Ovary (tissue), 3 donors: ENCODE measurements around the gene PTPRN2.

Experiments
- EP300 ChIP-seq: sonication (generic); formaldehyde crosslinking; IDR thresholded peaks from one replicate; pipeline ENCODE4 v1.6.1; 2017; ENCODE audit warnings: antibody characterized with exemption
- POLR2A ChIP-seq: fragments of 450-650 bp; IDR thresholded peaks from one replicate; pipeline ENCODE4 v1.6.1; 2017; ENCODE audit warnings: antibody characterized with exemption, mild to moderate bottlenecking, moderate library complexity
- TF ChIP-seq, protein P1 (sequence below), 3 donors: fragments of 450-650 bp in 2 of 3; fragments of 200-600 bp in 1 of 3; IDR thresholded peaks; one replicate each; pipeline versions ENCODE4 v1.5.1 to v1.8.0; 2016 to 2022; ENCODE audit warnings: antibody characterized with exemption in 3 of 3, mild to moderate bottlenecking in 1 of 3
- donor health status: DM: no; HTN: no; CAD: no.

DNA sequence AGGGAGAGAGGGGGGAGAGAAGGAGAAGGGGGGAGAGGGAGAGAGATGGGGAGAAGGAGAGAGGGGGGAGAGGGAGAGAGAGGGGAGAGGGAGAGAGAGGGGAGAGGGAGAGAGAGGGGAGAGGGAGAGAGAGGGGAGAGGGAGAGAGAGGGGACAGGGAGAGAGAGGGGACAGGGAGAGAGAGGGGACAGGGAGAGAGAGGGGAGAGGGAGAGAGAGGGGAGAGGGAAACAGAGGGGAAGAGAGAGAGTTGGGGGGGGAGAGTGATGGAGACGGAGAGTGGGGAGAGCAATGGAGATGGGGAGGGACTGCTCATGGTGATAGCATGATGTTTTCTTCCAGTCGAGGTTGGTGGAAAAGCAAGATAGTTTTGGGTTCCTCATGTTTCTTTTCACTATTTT lies 1078.4 kb downstream of the PTPRN2 start:
- TF ChIP-seq, protein P1, sequence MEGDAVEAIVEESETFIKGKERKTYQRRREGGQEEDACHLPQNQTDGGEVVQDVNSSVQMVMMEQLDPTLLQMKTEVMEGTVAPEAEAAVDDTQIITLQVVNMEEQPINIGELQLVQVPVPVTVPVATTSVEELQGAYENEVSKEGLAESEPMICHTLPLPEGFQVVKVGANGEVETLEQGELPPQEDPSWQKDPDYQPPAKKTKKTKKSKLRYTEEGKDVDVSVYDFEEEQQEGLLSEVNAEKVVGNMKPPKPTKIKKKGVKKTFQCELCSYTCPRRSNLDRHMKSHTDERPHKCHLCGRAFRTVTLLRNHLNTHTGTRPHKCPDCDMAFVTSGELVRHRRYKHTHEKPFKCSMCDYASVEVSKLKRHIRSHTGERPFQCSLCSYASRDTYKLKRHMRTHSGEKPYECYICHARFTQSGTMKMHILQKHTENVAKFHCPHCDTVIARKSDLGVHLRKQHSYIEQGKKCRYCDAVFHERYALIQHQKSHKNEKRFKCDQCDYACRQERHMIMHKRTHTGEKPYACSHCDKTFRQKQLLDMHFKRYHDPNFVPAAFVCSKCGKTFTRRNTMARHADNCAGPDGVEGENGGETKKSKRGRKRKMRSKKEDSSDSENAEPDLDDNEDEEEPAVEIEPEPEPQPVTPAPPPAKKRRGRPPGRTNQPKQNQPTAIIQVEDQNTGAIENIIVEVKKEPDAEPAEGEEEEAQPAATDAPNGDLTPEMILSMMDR (IDR thresholded peaks at IDR 0.05): no peak
- TF ChIP-seq POLR2A (no peak), EP300 (no peak)
